ENCODE measurements around the gene BTF3. TPM values are rescaled to one million over a fixed set of nuclear protein-coding genes. Genes with fewer than 3 reads are reported as not detected.
A peak's percentile ranks its signal among the peaks of the same experiment; 100 is the strongest.

Gene BTF3
- polyA plus RNA-seq, 1 donor, result 857 TPM

DNA sequence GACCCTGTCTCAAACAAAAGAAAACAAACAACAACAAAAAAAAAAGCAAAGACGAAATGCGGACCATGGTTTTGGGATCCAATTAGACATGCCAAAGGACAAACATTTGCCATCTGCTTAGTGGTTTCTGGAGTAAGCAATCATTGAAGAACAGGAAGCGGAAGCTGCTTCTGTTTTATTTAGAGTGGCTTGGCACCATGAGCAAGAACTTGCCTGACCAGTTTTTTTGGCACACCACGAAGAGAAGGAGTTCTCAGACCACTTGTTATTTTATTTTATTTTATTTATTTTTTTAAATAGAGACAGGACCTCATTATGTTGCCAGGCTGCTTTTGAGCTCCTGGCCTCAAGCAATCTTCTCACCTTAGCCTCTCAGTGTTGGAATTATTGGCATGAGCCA, 17.0 kb downstream of the BTF3 start:
- WGBS (ENCODE audit: insufficient coverage, low lambda C conversion rate), result 81% methylated on average over 2 of the region's 4 CpGs
- H3K4me3 ChIP-seq (ENCODE audit: low read length), result no peak overlapping the region
- H3K36me3 ChIP-seq (ENCODE audit: control insufficient read depth, insufficient read depth, low read length), result no peaks in the 10 kb centered on the region
- no peak overlapping the region for H3K27ac ChIP-seq (ENCODE audit: low read length)
- no peaks in the 10 kb centered on the region for H3K9me3 ChIP-seq (ENCODE audit: control insufficient read depth, low read depth, low read length)
- DNase-seq, result no peak
- H3K4me1 ChIP-seq (ENCODE audit: control insufficient read depth, insufficient read depth, low read length), result no peaks in the 10 kb centered on the region
- no peaks in the 10 kb centered on the region for H3K27me3 ChIP-seq (ENCODE audit: control insufficient read depth, insufficient read depth, low read length)

DNA sequence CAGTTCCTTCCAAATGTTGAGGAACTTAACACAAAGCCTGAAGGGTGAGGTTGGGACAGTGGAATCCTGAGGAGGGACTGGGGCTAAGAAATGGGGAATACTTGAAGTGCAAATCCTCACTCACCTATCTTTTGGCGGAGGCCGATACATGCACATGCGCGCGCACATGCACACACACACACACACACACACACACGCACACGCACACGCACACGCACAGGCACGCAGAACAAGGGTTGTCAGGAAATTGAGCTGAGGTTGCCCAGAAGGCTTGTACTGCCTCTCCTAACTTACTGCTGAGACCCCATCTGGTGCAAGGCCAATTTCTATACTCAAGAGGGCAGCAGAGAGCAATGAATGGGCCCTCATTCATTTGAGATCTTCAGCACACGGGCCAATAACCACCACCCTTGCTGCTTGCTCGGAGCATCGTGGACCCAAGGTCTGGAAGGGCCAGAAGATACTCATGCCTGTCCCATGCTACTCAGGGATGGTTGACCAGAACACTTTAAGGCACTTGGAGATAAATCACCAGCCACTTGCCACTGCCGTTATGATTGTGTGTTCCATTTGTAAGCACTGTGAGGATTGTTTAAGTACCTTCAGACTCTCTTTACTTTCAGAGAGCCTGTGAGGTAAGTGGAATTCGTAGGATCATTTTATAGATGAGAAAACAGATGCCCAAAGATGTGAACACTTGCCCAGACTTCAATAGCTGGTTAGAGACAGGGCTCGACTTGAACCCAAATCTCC, 21.5 kb downstream of the BTF3 start:
- Histone ChIP-seq H3K36me3 (ENCODE audit: control insufficient read depth, insufficient read depth, low read length) (no peaks in the 10 kb centered on the region), H3K9me3 (ENCODE audit: control insufficient read depth, low read depth, low read length) (no peaks in the 10 kb centered on the region), H3K27ac (ENCODE audit: low read length) (no peak overlapping the region), H3K4me1 (ENCODE audit: control insufficient read depth, insufficient read depth, low read length) (no peaks in the 10 kb centered on the region), H3K4me3 (ENCODE audit: low read length) (no peak overlapping the region), H3K27me3 (ENCODE audit: control insufficient read depth, insufficient read depth, low read length) (no peaks in the 10 kb centered on the region)
- DNase-seq, result peak; percentile 57 to 70
- 100% methylated on average over 1 of the region's 16 CpGs for WGBS (ENCODE audit: insufficient coverage, low lambda C conversion rate)

DNA sequence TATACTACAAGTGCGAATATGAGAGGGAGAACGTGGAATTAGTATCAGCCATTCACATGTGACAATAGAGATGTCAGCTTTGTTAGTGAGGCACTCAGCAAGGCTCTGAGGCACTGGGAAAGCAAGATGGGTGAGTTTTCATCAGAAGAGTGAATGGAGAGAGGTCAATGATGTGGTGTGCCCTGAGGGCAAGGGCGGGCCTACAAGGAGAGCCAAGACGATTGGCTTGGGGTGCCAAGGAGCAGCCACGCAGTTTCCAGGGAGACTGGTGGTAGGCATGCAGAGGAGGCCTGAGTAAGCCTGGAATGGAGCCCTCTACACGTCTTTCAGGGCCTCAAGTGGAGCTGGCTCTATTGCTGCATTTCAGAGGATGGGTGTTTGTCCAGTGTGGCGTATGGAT, 24.7 kb downstream of the BTF3 start:
- Histone ChIP-seq H3K27me3 (ENCODE audit: control insufficient read depth, insufficient read depth, low read length) (no peaks in the 10 kb centered on the region), H3K9me3 (ENCODE audit: control insufficient read depth, low read depth, low read length) (no peaks in the 10 kb centered on the region), H3K4me1 (ENCODE audit: control insufficient read depth, insufficient read depth, low read length) (no peaks in the 10 kb centered on the region), H3K27ac (ENCODE audit: low read length) (no peak overlapping the region), H3K4me3 (ENCODE audit: low read length) (no peak overlapping the region), H3K36me3 (ENCODE audit: control insufficient read depth, insufficient read depth, low read length) (no peaks in the 10 kb centered on the region)
- no CpG with 5 or more reads among the region's 7 CpGs for WGBS (ENCODE audit: insufficient coverage, low lambda C conversion rate)
- DNase-seq, result no peak

DNA sequence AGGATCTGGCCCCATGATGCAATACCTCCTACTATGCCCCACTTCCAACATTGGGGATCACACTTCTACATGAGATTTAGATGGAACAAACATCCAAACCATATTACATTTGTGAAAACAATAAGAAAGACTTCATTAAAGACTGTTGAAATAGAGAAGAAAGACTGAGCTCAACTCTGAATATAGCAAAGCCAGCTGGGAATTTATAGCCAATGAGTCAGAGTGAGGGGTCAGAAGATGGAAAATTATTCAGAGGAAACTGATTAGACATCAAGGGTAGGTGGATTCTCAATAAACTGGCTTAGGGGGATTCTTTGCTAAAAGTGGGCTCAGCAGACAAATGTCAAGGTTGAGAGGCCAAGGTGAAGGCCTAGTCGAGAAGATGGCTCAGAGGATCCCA, 25.6 kb downstream of the BTF3 start:
- H3K4me1 ChIP-seq (ENCODE audit: control insufficient read depth, insufficient read depth, low read length), result no peaks in the 10 kb centered on the region
- H3K4me3 ChIP-seq (ENCODE audit: low read length), result no peak overlapping the region
- WGBS (ENCODE audit: insufficient coverage, low lambda C conversion rate), result no CpG with 5 or more reads among the region's 1 CpG
- H3K36me3 ChIP-seq (ENCODE audit: control insufficient read depth, insufficient read depth, low read length), result no peaks in the 10 kb centered on the region
- H3K27me3 ChIP-seq (ENCODE audit: control insufficient read depth, insufficient read depth, low read length), result no peaks in the 10 kb centered on the region
- DNase-seq, result no peak
- no peaks in the 10 kb centered on the region for H3K9me3 ChIP-seq (ENCODE audit: control insufficient read depth, low read depth, low read length)
- H3K27ac ChIP-seq (ENCODE audit: low read length), result no peak overlapping the region

DNA sequence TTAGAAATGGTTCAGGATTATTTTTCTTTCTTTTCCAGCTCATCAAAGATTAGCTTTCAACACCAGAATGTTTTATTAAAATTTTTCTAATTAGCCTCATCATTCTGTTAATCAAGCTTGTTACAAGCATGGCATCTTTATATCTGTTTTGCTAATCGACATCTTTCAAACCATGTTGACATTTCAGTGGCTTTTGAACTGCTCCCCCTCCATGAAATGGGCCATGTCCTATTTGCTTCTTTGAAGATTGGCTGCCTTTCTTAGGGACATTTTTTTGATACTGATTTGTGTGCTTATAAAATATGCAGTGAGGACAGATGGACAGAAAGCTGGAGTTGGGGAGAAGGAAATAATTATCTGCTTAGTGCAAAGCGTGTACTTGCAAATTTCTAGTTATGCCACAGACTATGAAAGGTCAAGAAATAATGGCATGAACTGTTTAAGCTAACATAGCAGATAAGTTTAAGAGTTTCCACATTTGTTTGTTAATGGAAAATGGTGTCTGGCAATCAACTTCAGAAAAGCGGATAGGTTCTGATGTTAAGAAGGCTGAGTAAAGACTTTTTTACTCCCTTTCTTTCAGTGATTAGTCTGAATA, 27.5 kb downstream of the BTF3 start:
- Histone ChIP-seq H3K4me3 (ENCODE audit: low read length) (no peak overlapping the region), H3K36me3 (ENCODE audit: control insufficient read depth, insufficient read depth, low read length) (no peaks in the 10 kb centered on the region), H3K27ac (ENCODE audit: low read length) (no peak overlapping the region), H3K9me3 (ENCODE audit: control insufficient read depth, low read depth, low read length) (no peaks in the 10 kb centered on the region), H3K27me3 (ENCODE audit: control insufficient read depth, insufficient read depth, low read length) (no peaks in the 10 kb centered on the region), H3K4me1 (ENCODE audit: control insufficient read depth, insufficient read depth, low read length) (no peaks in the 10 kb centered on the region)
- DNase-seq, result no peak
- WGBS (ENCODE audit: insufficient coverage, low lambda C conversion rate), result no CpG with 5 or more reads among the region's 3 CpGs

DNA sequence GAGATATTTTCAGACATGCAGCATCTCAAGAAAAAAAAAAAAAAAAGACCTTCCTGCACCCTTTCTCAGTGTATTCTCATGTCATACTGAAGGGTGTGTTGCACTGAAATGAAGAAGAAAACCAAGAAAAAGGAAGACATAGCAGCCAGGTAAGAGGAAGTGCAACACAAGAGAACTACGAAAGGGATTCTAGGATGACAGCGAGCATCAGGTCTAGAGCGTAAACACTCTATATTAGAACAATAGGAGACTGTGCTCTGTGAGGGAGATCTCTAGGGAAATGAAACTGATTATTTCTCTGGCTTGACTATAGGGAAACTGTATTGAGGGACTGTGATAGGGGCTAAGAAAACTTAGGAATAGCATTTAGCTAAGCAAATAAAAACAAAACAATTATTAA, 30.0 kb downstream of the BTF3 start:
- WGBS (ENCODE audit: insufficient coverage, low lambda C conversion rate), result 86% methylated on average over 1 of the region's 3 CpGs
- H3K4me1 ChIP-seq (ENCODE audit: control insufficient read depth, insufficient read depth, low read length), result no peaks in the 10 kb centered on the region
- H3K27me3 ChIP-seq (ENCODE audit: control insufficient read depth, insufficient read depth, low read length), result no peaks in the 10 kb centered on the region
- no peaks in the 10 kb centered on the region for H3K9me3 ChIP-seq (ENCODE audit: control insufficient read depth, low read depth, low read length)
- DNase-seq, result no peak
- no peaks in the 10 kb centered on the region for H3K36me3 ChIP-seq (ENCODE audit: control insufficient read depth, insufficient read depth, low read length)
- no peak overlapping the region for H3K27ac ChIP-seq (ENCODE audit: low read length)
- no peak overlapping the region for H3K4me3 ChIP-seq (ENCODE audit: low read length)

DNA sequence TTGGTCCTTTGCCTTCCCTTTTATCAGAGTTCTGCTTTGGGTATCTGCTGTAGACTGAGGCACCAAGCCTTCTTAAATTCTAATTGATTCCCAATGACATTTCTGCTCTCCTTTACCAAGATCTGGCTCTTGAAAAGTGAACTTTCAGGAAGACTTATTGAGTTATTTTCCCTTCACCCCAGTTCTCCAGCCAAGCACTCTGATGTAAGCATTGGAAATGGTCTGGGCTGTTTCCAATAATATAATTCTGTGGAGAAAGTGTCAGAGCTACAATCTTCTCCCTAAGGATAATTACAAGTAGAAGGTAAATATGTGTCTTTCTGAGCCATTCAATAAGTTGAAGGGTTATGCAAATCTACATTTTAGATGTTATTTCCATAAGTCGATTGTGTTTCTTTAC, 30.8 kb downstream of the BTF3 start:
- Histone ChIP-seq H3K9me3 (ENCODE audit: control insufficient read depth, low read depth, low read length) (no peaks in the 10 kb centered on the region), H3K4me1 (ENCODE audit: control insufficient read depth, insufficient read depth, low read length) (no peaks in the 10 kb centered on the region), H3K36me3 (ENCODE audit: control insufficient read depth, insufficient read depth, low read length) (no peaks in the 10 kb centered on the region), H3K27me3 (ENCODE audit: control insufficient read depth, insufficient read depth, low read length) (no peaks in the 10 kb centered on the region), H3K27ac (ENCODE audit: low read length) (no peak overlapping the region), H3K4me3 (ENCODE audit: low read length) (no peak overlapping the region)
- no peak for DNase-seq
- WGBS (ENCODE audit: insufficient coverage, low lambda C conversion rate), result 71% methylated on average over 1 of the region's 1 CpG

DNA sequence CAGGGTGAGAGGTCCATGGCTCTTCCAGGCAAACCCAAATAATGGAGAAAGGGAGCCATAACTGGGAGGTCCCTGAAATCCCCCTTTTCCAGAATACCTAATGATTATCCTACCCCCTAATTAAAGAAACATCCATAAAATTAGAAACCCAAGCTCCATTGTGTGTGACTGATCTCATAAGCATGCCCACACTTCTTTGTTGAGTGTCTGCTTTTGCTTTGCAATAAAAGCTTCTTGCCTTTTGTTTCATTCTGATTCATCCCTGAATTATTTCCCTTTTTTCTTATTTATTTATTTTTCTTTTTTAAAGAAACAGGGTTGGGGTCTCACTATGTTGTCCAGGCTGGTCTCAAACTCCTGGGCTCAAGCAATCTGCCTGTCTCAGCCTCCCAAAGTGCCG, 33.1 kb downstream of the BTF3 start:
- Histone ChIP-seq H3K27ac (ENCODE audit: low read length) (no peak overlapping the region), H3K36me3 (ENCODE audit: control insufficient read depth, insufficient read depth, low read length) (no peaks in the 10 kb centered on the region), H3K9me3 (ENCODE audit: control insufficient read depth, low read depth, low read length) (no peaks in the 10 kb centered on the region), H3K27me3 (ENCODE audit: control insufficient read depth, insufficient read depth, low read length) (peaks cover 2% of the 10 kb centered on the region), H3K4me1 (ENCODE audit: control insufficient read depth, insufficient read depth, low read length) (no peaks in the 10 kb centered on the region), H3K4me3 (ENCODE audit: low read length) (no peak overlapping the region)
- no peak for DNase-seq
- WGBS (ENCODE audit: insufficient coverage, low lambda C conversion rate), result no CpG with 5 or more reads among the region's 1 CpG

DNA sequence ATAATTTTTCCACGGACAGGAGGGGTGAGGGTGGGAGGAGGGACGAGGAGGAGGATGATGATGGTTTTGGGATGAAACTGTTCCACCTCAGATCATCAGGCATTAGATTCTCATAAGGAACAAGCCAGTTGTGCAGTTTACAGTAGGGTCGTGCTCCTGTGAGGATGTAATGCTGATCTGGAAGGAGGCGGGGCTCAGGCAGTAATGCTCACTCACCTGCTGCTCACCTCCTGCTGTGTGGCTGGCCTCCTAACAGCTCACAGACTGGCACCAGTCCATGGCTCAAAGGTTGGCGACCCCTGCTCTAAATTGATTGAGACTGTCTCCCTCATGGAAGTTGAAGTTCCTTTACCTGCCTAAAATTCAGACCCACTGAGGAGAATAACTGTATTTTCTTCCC, 34.0 kb downstream of the BTF3 start:
- no peaks in the 10 kb centered on the region for H3K36me3 ChIP-seq (ENCODE audit: control insufficient read depth, insufficient read depth, low read length)
- H3K27me3 ChIP-seq (ENCODE audit: control insufficient read depth, insufficient read depth, low read length), result peaks cover 2% of the 10 kb centered on the region
- H3K4me3 ChIP-seq (ENCODE audit: low read length), result no peak overlapping the region
- DNase-seq, result no peak
- WGBS (ENCODE audit: insufficient coverage, low lambda C conversion rate), result no CpG with 5 or more reads among the region's 5 CpGs
- no peaks in the 10 kb centered on the region for H3K9me3 ChIP-seq (ENCODE audit: control insufficient read depth, low read depth, low read length)
- H3K27ac ChIP-seq (ENCODE audit: low read length), result no peak overlapping the region
- H3K4me1 ChIP-seq (ENCODE audit: control insufficient read depth, insufficient read depth, low read length), result no peaks in the 10 kb centered on the region

DNA sequence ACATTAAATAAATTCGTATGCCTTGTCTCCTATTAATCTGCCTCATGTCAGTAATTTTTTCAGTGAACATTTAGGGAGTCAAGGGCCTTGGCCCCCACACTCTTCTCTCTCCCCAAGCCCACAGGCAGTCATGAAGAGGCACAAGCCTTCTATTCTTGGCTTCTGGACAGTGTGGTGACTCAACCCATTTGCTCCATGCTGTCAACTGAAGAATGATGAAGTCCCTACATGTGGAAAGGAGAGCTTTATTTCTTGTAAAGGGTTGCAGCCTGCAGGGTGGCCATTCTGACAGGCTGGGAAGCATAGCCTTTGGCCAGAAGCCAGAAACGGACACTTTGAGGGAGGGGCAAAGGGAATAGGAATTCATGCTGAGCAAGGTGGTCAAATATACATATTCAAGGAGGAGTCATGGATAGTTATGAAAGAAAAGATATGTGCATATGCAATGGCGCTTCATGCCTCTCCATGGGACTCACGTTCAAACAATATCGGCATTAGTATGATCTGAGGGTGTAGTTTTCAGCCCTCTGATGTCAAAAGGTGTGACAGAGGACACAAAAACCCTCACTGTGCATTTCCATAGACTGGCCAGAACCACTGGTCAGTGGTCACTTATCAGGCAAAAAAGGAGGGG, 35.9 kb downstream of the BTF3 start:
- Histone ChIP-seq H3K36me3 (ENCODE audit: control insufficient read depth, insufficient read depth, low read length) (no peaks in the 10 kb centered on the region), H3K27me3 (ENCODE audit: control insufficient read depth, insufficient read depth, low read length) (peaks cover 2% of the 10 kb centered on the region), H3K27ac (ENCODE audit: low read length) (no peak overlapping the region), H3K9me3 (ENCODE audit: control insufficient read depth, low read depth, low read length) (no peaks in the 10 kb centered on the region), H3K4me1 (ENCODE audit: control insufficient read depth, insufficient read depth, low read length) (no peaks in the 10 kb centered on the region), H3K4me3 (ENCODE audit: low read length) (no peak overlapping the region)
- 90% methylated on average over 2 of the region's 5 CpGs for WGBS (ENCODE audit: insufficient coverage, low lambda C conversion rate)
- DNase-seq, result no peak
